Inflammatory macrophage treated with lipopolysaccharide for 1 hour (primary cell): ENCODE measurements around the gene KCNN3.

ENCODE experiments used
- DNase-seq, 2 donors: peaks; one replicate each; pipeline ENCODE4 v3.0.0-alpha.2; 2020 to 2022

KCNN3 gene

DNA sequence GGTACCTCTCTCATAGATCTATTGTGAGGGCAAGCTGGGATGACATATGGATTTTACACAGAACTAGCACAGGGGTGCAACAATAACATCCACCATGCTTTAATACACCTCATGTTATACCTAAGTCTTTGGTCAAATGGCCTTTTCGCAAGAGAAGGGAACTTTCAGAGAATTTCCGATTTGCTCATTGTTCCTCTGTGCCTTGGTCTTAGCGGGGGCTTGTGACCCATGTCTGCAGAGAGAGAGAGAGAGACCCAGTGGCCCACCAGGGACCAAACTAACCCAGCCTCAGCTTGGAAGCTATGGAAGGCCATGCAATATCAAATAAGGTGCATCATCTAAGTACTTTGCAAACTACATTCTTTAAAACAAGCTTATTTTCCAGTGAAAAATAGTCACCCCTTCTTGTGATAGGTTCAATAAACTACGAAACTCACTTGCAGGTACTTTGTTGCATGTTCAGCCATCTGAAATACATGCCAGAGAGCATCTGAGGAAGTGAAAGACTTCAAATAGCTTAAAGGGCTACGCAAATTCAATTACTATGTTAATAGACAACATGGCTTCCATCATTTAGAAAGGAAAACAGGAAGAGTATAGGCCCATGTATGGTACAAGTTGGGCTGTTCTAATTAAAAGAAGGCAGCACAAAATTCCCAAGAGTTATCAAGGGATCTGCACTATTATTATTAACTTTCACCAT is 100.7 kb downstream of the KCNN3 start:
- DNase-seq, result peak in 1 of 2 donors; percentile 7

DNA sequence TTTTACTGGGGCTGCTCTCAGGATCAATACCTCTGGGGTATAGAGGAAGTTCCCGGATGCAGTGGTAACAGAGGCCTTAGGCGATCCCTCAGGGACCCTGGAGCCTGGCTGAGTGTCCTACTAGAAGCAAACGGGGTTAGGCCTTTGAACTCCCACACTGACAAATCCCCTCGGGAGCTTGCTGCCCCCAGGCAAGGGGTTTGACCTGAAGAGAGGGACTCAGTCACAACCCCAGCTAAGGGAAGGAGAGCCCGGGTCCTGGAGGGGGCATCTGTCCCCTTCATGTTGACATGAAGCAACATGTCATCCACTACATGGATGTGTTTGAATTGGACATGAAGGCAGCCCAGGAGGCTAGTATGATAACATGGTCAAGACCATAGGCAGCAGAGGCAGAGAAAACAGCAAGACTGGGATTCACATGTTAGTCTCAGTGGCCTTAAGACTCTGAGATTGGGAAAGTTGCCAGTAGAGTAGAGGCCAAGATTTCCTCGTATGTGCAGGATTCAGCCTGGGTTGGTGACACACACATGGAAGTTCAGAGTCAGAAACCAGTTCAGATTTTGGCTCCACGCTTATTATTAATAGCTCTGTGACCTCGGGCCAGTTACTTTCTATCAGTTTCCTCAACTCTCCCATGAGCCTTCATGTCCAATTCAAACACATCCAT is 101.5 kb downstream of the KCNN3 start:
- peak in 1 of 2 donors; percentile 11 for DNase-seq

DNA sequence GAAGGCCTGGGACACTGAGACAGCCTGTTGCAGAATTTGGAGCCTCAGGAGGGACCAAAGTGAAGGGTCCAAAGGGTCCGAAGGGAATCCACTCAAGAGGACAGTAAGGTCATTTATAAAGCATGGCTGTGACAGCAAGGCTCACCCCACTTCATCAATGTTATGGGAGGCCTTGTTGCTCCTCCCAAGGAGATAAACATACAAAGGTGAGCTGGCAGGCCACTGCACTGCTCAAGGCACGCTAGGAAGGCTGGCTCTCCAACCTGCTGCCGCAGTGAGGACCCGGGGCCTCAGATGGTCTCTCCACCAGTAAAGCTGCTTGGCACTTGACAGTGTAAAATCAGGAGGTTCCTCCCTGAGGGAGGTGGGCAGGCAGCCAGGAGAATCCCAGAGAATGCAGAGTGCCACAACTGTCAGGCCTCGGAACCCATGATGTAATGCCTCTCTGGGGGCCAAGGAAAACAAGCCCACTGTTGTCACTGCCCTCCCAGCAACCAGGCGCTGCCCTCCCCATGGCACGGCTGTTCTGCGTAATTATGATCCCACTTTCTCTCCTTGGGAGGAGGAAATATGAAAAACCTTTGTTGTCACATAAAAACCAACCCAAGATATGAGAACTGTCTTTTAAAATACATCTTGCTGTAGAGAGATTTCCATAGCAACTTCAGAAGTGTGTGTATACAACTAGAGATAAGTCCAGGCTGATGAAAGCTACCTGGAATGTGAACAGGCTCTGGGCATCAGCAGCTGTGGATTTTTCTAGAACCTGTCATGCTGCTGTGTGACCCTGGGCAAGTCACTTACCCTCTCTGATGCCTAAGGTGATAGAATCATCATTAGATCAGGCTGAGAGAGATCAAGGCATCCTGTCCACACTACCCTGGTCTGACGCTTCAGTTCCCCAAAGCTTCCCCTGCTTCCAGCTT is 102.5 kb downstream of the KCNN3 start:
- no peak for DNase-seq

DNA sequence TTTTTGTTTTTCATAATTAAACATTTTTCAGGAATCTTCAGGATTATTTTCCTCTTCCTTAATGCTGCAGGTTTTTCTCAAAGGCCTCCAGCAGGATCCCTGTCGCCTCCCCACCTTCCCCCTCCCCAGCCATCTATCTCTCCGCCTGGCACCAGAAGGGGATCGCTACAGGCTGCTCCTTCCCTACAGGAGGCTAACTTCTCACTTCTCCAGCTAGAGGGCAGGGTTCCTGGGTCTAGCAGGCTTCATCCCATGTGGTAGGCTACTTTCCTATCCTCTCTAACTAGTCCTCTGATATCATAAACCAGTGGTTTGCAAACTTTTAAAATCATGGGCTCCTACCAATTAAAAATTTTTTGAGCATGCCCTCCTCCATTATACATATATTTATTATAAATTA is 104.1 kb downstream of the KCNN3 start:
- DNase-seq, result peak in 1 of 2 donors; percentile 25

DNA sequence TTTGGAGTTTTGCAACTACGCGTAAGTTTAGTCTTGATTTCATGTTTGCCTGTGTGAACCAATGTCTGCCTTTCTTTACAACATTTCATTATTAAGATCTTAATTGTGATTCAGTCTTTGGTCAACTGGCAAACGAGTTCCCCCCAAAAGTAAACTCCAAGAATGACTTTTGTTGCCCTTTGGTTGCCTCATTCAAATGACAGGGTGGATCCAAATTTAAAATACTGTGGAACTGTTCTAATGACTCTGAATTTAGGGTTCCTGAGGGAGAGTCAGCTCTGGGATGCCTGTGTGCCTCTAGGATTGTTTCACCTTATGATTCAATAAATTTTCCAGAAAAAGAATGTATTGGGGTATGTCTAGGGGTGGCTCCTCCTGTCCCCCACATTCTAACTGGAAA is 105.3 kb downstream of the KCNN3 start:
- DNase-seq, result no peak

DNA sequence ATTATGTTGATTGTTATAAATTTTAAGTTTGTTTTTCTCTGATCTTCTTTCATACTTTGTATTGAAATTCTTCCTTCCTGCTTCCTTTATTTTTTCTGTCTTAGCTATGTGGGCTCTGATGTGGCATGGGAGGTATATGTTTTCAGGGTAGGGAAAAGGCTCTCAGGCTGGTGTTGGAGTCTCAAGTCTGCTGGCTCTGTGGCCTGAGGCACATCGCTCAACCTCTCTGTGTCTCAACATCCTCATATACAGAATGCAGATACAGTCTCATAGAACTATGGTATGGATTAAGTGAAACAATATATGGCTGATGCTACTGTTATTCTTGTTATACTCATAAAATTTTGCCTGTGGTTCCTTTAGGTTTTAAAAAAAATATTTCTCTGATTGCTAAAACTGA is 105.9 kb downstream of the KCNN3 start:
- no peak for DNase-seq

DNA sequence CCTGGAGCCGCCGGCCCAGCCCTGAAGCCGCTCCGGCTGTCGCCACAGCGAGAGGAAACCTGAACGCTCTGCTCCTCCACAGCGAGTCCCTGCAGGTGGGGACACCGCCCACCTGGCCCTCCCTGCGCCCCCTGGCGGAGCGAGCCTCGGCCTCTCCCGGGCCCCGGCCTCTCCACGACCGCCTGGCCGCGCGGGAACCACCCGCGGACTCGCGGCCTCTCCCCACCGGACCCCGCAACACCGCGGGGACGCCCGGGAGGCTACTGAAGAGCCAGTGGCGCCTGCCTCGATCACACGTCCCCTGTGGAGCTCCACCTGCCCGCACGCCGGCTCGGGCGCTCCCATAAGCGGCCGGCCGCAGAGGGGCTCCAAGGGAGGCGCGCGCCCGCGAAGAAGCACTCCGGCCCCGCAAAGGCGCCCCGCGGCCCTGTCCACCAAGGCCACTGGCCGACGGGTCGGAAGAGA is 109.6 kb downstream of the KCNN3 start:
- DNase-seq, result peak in 1 of 2 donors; percentile 33

DNA sequence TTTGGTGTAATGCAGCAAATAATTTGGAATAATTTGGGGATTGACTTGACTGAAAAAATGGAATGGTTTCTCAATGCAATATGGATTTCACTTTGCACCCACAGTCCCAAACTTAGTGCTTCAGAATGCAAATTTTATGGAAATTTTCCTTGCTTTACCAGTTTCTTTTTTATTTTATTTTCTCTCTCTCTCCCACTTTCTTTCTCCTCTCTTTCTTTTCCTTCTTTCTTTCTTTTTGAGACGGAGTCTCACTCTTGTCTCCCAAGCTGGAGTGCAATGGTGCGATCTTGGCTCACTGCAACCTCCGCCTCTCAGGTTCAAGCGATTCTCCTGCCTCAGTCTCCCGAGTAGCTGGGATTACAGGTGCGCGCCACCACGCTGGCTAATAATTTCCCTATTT is 110.3 kb downstream of the KCNN3 start:
- DNase-seq, result no peak

DNA sequence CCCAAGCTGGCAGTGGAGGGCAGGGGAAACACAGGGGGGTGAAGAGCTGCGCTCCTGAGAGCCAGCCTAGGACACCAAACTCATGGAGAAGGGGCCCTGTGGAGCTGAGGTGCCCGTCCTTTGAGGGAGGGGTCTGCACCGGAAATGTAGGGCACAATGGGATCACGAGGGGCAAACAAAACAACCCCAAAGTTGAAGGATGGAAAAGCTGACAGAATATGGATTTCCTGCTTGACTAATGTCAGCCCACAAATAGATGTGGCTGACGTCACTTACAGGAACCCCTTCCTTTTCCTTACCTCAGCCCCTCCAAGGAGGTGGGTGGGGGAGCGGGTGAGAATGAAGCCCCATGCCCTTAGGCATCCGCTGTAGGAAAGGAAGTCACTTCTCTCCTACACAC is 110.9 kb downstream of the KCNN3 start:
- peak in 1 of 2 donors; percentile 15 for DNase-seq

DNA sequence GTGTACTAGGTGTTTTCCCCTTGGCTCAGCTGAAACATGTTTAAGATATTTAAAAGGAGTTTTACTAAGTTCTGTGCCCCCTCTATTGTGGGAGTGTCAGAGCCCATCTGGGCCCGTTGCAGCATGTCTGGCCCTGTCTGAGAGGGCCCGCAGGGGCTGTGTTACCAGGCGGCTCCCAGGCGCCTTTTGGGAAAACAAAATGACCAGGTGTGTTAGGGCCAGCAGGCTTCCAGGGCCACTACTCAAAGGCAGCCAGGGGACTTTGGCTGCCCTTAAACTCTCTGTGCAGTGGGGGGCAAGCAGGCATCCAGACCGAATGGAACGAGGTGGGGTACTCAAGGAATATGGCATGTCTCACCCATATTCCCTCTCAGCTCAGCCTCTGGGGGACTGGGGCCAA is 111.7 kb downstream of the KCNN3 start:
- DNase-seq, result no peak

DNA sequence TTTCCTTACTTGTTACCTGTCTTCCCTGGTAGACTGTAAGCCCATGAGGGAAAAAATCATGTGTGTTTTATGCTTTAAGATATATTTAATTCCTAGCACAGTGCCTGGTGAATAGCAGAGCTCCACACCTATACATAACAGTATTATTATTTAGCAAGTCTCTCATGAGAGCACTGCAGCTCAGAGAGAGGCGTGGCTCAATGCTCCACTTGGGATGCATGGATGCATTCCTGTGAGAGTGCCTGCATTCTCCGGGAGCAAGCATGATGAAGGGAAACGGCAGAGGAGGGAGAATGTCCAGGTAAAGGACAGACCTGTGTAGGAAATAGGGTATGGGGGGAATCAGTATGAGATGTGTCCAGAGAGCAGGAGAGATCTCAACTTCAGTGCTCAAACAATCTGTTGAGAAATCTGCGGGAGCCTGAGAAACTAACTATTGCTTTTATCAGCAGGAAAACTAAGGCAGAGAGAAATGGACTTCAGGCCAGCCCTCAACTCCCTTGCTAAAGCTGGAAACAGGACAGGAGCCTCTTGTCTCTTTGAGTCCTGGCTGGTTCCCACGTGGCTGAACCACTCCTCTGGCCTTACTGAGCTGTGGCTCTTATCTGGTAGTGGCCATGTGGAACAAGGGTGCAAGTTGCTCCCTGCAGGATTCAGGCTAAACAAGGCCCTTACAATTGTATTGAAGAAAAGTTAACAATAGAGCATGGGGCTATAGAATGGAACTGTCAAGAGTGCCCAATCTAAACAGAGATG is 113.1 kb downstream of the KCNN3 start:
- DNase-seq, result no peak

DNA sequence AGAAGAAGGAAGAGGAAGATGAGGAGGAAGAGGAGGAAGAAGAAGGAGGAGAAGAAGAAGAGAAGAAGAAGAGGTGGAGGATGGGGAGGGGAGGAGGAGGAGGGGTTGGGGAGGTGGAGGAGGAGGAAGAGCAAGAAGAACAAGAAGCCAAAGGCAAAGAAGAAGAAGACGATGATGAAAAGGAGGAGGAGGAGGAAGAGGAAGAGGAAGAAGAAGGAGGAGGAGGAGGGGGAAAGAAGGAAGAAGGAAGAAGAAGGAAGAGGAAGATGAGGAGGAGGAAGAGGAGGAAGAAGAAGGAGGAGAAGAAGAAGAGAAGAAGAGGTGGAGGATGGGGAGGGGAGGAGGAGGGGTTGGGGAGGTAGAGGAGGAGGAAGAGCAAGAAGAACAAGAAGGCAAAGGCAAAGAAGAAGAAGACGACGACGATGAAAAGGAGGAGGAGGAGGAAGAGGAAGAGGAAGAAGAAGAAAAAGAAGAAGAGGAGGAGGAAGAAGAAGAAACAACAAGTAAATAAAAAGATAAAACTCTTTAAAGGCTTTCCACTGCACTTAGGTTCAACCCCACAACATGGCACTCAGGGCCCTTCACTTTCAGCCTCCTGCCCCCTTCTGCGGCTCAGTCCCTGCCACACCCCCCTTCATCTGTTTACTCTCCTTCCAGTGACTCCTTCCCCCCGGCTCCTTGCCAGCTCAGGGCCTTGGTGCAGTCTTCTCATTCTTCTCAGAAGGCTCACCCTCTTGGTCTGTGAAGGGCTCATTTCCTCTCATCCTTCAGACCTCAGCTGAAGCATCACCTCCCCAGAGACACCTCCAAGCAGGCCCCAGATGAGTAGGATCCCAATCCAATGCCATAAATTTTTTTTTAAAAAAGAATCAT is 114.0 kb downstream of the KCNN3 start:
- DNase-seq, result no peak

DNA sequence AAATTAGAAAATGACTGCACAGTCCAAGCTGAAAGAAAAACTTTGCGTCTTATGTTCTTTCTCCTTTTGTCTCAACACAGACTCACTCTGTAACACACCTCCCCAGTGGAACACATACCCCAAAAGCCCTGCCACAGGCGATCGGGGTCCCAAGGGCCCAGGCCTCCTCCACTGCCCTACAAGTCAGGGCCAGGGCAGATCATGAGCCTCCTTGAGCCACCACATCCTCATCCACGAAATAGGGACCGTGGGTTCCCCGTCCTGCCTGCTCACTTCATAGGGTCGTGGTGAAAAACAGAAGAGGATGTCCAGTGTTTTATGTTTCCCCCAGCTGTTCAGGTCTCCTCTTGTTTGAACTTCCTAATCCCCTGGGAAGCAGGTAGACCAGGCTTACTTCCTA is 116.7 kb downstream of the KCNN3 start:
- no peak for DNase-seq

DNA sequence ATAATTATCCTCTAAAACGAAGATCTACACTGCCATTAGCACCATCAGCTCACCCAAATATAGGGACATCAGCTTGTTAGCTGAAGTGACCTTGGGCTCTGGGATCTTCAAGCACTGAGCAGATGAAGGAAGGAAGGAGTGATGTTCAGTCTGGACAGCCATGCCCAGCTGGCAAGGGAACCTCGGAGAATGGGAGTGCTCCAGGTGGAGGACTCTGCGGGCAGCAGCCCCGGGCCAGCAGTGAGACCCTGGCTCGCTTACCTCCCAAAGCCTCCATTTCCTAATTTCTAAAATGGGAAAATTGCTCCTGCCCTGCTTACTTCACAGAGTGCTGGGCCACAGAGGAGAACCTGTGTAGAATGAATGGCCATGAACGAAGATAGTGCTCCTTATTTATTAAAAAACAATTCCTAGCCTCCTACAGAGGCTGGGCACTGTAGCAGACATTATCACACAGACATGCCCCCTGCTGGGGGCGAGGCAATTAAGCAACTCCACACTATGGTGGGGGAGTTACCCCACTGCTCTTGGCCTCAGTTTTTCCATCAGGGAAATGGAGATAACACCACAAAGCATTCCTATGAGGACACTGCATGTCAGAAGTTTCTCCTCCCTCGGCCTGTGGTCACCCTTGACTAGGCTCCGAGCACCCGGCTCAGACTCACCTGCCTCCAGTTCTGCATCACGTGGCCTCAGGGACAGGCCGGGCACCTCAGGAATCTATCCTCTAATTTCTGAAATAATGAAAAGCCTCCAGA is 117.6 kb downstream of the KCNN3 start:
- no peak for DNase-seq

DNA sequence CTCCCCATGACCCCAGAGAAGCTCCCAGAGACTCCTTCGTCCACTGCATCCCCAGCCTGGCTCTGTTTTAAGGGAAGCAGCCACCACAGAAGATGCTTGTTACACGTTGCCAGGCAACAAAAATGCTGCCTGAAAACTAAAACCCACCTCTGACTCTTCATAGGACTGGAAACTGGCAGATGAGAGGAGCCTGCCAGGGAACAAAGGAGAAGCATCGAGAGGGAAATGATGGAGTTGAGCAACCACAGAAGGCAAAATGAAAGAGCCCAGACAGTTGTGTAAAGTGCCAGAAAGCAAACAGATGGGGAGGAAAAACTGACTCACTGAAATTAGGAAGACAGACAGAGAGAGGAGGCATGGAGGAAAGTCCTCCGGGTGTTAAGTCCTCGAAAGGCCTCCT is 118.4 kb downstream of the KCNN3 start:
- DNase-seq, result peak; percentile 52 to 65

DNA sequence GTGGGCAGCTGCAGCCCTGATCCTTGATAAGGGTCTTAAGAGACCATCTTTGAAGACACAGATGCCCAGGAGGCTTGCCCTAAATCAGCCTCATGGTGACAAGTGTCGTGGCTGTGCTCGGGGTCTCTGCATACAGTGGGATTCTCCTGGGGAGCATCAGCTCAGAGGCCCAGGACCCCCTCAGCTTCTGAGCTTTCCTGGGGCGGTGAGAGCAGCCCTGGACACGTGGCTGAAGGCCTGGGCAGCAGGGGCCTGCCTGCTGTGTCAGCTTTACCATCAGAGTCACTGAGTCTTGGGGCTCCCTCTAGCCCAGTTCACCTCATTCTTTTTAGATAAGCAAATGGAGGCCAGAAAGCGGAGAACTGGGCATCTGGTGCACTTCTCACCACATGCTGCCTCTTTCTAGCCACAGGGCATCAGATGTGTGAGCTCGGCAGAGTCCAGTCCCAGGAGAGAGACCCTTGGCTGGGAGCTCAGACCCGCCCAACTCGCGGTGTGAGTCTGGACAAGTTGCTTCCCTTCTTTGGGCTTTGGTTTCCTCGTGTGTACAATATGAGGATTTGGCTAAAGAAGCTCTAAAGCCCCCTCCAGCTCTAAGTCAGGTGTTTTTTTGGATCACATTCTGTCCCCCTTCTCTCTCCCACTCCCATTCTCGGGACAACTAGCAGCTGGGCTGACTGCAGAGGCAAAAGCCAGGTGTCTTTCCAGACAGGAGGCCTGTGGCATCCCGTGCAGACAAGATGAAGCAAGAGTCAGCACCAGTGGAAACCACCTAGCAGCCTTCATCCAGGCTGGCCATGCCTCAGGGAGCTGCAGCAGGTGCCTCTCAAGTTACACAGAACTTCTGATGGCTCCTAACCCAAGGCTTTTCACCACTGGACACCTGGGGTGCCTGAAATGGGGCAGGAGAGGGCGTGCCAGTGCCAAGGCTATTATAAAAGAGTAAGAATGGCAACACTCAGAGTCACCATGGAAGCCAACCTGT is 119.1 kb downstream of the KCNN3 start:
- DNase-seq, result no peak

DNA sequence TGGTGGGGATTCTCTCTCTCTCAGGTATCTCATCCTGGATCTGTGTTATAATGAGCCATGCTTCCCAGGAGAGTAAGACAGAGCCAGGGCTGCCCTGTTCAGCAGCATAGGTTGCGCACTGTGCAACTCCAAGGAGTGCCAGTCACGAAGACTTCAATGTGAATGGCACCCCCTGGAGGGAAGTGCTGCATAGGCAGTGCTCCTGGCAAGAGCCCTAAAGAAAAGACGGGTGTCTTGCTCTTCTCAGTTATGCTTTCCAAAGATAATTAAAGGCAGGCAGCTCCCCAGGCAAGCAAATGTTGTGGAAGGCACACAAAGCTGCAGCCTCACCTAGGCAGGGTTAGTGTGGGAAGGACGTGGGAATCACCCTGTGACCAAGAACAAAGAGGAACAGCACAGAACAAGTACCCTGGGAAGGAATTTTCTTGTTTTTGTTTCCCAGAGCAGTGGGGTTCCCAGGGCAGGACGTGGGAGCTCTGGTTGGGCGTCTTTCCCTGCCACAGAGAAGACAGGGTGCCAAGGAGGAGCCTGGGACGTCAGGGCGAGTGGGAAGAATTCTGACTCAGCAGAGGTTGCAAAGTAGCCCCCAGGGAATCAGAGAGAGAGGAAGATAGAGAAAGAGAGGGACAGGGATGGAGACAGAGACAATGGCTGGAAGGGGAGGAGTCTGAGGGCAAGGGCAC is 120.9 kb downstream of the KCNN3 start:
- DNase-seq, result peak; percentile 32 to 37

DNA sequence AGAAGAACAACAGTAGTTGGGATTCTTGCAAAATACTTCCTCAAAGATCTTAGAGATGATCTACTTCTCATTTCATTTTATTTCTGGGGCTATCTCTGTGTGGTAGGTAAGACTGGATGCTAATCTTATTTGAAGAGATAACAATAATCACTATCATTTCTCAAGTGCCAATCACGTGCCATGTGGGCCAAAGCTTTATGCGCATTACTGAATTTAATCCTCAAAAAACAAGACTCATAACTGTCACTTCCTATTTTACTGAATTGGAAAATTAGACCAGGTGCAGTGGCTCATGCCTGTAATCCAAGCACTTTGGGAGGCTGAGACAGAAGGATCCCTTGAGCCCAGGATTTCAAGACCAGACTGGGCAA is 121.7 kb downstream of the KCNN3 start:
- DNase-seq, result peak in 1 of 2 donors; percentile 22
